GM10266 (cell line): ENCODE measurements around the gene CEP128.

Experiments
- DNase-seq: peaks from one replicate; pipeline ENCODE4 v3.0.0; 2012; ENCODE audit errors: extremely low spot score
- CTCF ChIP-seq: IDR thresholded peaks from 2 replicates; pipeline ENCODE4 v1.5.1; 2012; ENCODE audit warnings: mild to moderate bottlenecking, low read depth; ENCODE audit not compliant: control insufficient read depth, insufficient read depth; ENCODE audit errors: missing control alignments

CEP128 gene

GRCh38 chr14:80839743-80840142 is 101.8 kb downstream of the CEP128 start:
- TF ChIP-seq CTCF: no peak
- no peak for DNase-seq

GRCh38 chr14:80809663-80810062 is 131.9 kb downstream of the CEP128 start:
- no peak for TF ChIP-seq CTCF
- DNase-seq: no peak

- TF ChIP-seq CTCF: no peak
- no peak for DNase-seq
These were observed 136.4 kb downstream of the CEP128 start for GRCh38 chr14:80805136-80805535.

- TF ChIP-seq CTCF: no peak
- DNase-seq: no peak
These were observed 142.7 kb downstream of the CEP128 start for GRCh38 chr14:80798878-80799277.

- no peak for DNase-seq
- TF ChIP-seq CTCF: no peak
These were observed 143.3 kb downstream of the CEP128 start for GRCh38 chr14:80798211-80798610.

GRCh38 chr14:80792771-80793170 is 148.8 kb downstream of the CEP128 start:
- no peak for DNase-seq
- no peak for TF ChIP-seq CTCF

- no peak for DNase-seq
- no peak for TF ChIP-seq CTCF
These were observed 153.7 kb downstream of the CEP128 start for GRCh38 chr14:80787876-80788275.
